Common myeloid progenitor, CD34-positive (primary cell): ENCODE data around the gene RAI14.

Experiments
- CTCF ChIA-PET: fragments of 350-600 bp; sonication (Branson Sonifier 250); formaldehyde crosslinking; loops from one replicate; lab custom pipeline; 2021; ENCODE audit warnings: antibody characterized with exemption; lab: Charles Lee
- POLR2A ChIA-PET: fragments of 350-600 bp; sonication (Branson Sonifier 250); formaldehyde crosslinking; loops from one replicate; lab custom pipeline; 2021; ENCODE audit warnings: antibody characterized with exemption; lab: Charles Lee
- DNase-seq, 3 donors: peaks; one replicate each; pipeline versions ENCODE4 v3.0.0 to v3.0.0-alpha.2; 2013
- H3K27ac ChIP-seq, 2 experiments: 1 replicate in 1 of 2; 2 replicates in 1 of 2; pipeline ENCODE4 v1.7.0; 2013; ENCODE audit warnings: inconsistent platforms in 2 of 2, low read length in 2 of 2, mild to moderate bottlenecking in 2 of 2, low read depth in 1 of 2, moderate library complexity in 1 of 2; ENCODE audit not compliant: severe bottlenecking in 2 of 2, insufficient read depth in 1 of 2, poor library complexity in 1 of 2
- H3K27me3 ChIP-seq, 5 experiments: replicated peaks in 2 of 5; 1 replicate in 3 of 5; 2 replicates in 2 of 5; pipeline versions ENCODE4 v1.6.1 to v1.7.0; 2013; ENCODE audit warnings: low read length in 4 of 5, mild to moderate bottlenecking in 2 of 5, moderate library complexity in 2 of 5, inconsistent platforms in 1 of 5; ENCODE audit not compliant: insufficient read depth in 5 of 5, control insufficient read depth in 4 of 5
- H3K36me3 ChIP-seq, 4 experiments: 1 replicate in 2 of 4; 2 replicates in 2 of 4; pipeline versions ENCODE4 v1.6.1 to v1.7.0; 2013; ENCODE audit warnings: low read length in 3 of 4, control low read depth in 1 of 4, mild to moderate bottlenecking in 1 of 4; ENCODE audit not compliant: control insufficient read depth in 4 of 4, insufficient read depth in 4 of 4
- H3K4me1 ChIP-seq, 4 experiments: 1 replicate in 3 of 4; 2 replicates in 1 of 4; pipeline versions ENCODE4 v1.6.1 to v1.7.1; 2013; ENCODE audit warnings: low read length in 3 of 4, mild to moderate bottlenecking in 3 of 4, control low read depth in 1 of 4, inconsistent platforms in 1 of 4, moderate library complexity in 1 of 4; ENCODE audit not compliant: control insufficient read depth in 4 of 4, insufficient read depth in 4 of 4; ENCODE audit errors: control extremely low read depth in 1 of 4
- H3K4me3 ChIP-seq, 7 experiments: 1 replicate in 4 of 7; 2 replicates in 3 of 7; pipeline versions ENCODE4 v1.5.1 to v1.7.0; 2013; ENCODE audit warnings: mild to moderate bottlenecking in 7 of 7, low read length in 6 of 7, moderate library complexity in 6 of 7, inconsistent platforms in 2 of 7, low read depth in 2 of 7, control low read depth in 1 of 7; ENCODE audit not compliant: insufficient read depth in 4 of 7, control insufficient read depth in 1 of 7; ENCODE audit errors: extremely low read depth in 1 of 7
- H3K9me3 ChIP-seq, 5 experiments: 1 replicate in 4 of 5; 2 replicates in 1 of 5; pipeline versions ENCODE4 v1.6.1 to v1.7.1; 2013; ENCODE audit warnings: low read length in 4 of 5, mild to moderate bottlenecking in 2 of 5, inconsistent platforms in 1 of 5, low read depth in 1 of 5, moderate library complexity in 1 of 5; ENCODE audit not compliant: control insufficient read depth in 4 of 5, insufficient read depth in 2 of 5; ENCODE audit errors: control extremely low read depth in 1 of 5
- WGBS: methylation state at CpG from one replicate; pipeline ENCODE4 v1.1.5; 2013; ENCODE audit not compliant: insufficient coverage; 5-methylcytosine and 5-hydroxymethylcytosine counted together

Gene RAI14

DNA sequence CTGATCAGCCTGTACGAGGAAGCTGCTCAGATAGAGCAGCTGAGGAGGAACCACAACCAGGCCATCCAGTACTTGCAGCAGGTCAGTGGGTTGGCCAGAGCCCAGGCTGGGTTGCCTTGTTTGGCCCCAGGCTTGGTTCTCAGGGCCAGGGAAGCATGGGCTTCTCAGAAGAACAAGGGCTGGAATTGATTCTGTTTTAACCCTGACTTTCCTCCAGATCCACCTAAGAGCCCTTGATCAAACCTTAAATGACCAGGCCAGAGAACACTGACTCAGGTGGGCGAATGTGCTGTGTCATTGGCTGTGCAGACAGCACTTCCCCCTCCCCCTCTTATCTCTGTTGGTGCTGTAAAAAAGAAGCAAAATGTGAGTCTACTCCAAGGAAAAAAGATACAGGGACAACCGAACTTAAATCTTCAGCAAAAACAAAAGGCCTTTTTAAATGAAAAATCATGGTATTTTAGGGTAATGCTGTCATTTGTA, 210.9 kb downstream of the RAI14 start:
- no peaks in the 10 kb centered on the region for H3K9me3 ChIP-seq
- ChIA-PET POLR2A (no interaction called here), CTCF (interaction anchor here (1.3 kb wide), 1 partner anchor 31 kb away, joined by 5 read pairs; no protein-coding TSS in a partner anchor)
- H3K27me3 ChIP-seq: no peaks in the 10 kb centered on the region
- DNase-seq: peak in 2 of 3 donors; percentile 7 to 17
- no peaks in the 10 kb centered on the region for H3K36me3 ChIP-seq
- peak overlapping the region in 1 of 2 experiments; percentile 59 for H3K27ac ChIP-seq
- H3K4me1 ChIP-seq: peaks cover 0 to 52% (median 26%) of the 10 kb centered on the region in 4 experiments
- no peak overlapping the region for H3K4me3 ChIP-seq
- 54% methylated on average over 2 of the region's 3 CpGs for WGBS

DNA sequence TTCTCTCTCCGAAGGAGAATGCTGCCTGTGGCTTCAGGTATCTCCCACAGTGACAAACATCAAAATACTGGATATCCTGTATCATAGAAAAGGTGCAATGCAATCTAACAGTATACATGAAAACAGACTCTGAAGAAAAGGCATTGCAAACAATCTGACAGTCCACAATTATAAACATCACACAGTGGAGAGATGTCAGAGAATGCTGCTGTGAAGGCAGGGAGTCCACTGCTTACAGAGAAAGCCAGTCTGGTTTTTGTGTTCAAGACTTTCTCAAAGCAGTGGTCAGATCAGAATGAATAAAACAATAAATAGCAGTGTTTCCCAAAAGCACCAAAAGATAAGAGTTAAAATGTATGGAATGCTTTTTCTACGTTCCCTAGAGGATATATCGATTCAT, 211.5 kb downstream of the RAI14 start:
- H3K27me3 ChIP-seq: no peaks in the 10 kb centered on the region
- ChIA-PET CTCF (interaction anchor here (1.3 to 1.4 kb wide), 2 partner anchors 27 to 30 kb away, joined by 3 to 5 read pairs; no protein-coding TSS in a partner anchor), POLR2A (no interaction called here)
- peaks cover 0 to 49% (median 26%) of the 10 kb centered on the region in 4 experiments for H3K4me1 ChIP-seq
- no peak overlapping the region for H3K4me3 ChIP-seq
- no peaks in the 10 kb centered on the region for H3K9me3 ChIP-seq
- no CpG with 5 or more reads among the region's 3 CpGs for WGBS
- DNase-seq: no peak
- H3K27ac ChIP-seq: peak overlapping the region in 1 of 2 experiments; percentile 59
- no peaks in the 10 kb centered on the region for H3K36me3 ChIP-seq

DNA sequence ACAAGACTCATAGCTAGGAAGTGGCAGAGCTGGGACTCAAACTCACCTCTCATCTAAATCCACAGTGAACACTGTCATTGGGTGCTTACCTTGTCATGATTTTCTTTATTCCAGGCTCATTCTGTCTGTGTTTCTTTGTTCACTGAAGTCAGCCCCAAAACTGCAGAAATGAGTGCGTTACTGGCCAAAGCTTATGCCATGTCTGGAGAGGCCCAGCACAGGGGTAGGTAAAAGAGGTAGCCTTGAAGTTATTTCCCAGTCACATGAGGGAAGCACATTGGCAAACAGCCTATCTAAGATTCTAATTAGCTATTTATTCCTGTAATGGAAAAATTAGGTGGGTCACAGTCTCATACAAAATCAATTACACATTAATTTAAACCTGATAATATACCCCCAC, 212.7 kb downstream of the RAI14 start:
- Histone ChIP-seq H3K27me3 (no peaks in the 10 kb centered on the region), H3K4me1 (peaks cover 0 to 37% (median 19%) of the 10 kb centered on the region in 4 experiments), H3K36me3 (no peaks in the 10 kb centered on the region), H3K27ac (no peak overlapping the region), H3K4me3 (no peak overlapping the region), H3K9me3 (no peaks in the 10 kb centered on the region)
- CTCF ChIA-PET: interaction anchor here (1.4 kb wide), 1 partner anchor 28 kb away, joined by 3 read pairs; no protein-coding TSS in a partner anchor
- no CpG with 5 or more reads among the region's 1 CpG for WGBS
- POLR2A ChIA-PET: no interaction called here
- no peak for DNase-seq

DNA sequence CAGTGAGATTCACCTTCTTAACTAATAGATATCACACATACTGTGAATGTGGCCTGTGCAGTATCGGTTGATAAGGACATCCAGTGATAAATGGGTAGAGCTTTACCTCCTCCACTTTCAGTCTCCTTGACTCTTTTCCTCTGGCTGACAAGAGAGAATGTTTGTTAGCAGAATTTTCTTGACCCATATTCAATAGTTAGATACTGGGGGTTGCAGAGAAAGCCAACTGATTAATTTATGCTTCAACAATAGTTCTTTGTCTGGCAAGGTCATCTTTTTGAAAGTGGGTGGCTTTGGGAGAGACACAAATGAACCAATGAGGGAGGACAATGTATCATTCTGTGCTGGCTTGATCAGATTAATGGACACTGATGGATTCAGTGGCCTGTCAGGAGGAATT, 213.1 kb downstream of the RAI14 start:
- no CpG with 5 or more reads among the region's 1 CpG for WGBS
- ChIA-PET CTCF (interaction anchor here (1.4 kb wide), 1 partner anchor 28 kb away, joined by 3 read pairs; no protein-coding TSS in a partner anchor), POLR2A (no interaction called here)
- H3K4me1 ChIP-seq: peaks cover 0 to 33% (median 14%) of the 10 kb centered on the region in 4 experiments
- H3K36me3 ChIP-seq: no peaks in the 10 kb centered on the region
- H3K9me3 ChIP-seq: no peaks in the 10 kb centered on the region
- no peaks in the 10 kb centered on the region for H3K27me3 ChIP-seq
- no peak overlapping the region for H3K27ac ChIP-seq
- no peak for DNase-seq
- H3K4me3 ChIP-seq: no peak overlapping the region

DNA sequence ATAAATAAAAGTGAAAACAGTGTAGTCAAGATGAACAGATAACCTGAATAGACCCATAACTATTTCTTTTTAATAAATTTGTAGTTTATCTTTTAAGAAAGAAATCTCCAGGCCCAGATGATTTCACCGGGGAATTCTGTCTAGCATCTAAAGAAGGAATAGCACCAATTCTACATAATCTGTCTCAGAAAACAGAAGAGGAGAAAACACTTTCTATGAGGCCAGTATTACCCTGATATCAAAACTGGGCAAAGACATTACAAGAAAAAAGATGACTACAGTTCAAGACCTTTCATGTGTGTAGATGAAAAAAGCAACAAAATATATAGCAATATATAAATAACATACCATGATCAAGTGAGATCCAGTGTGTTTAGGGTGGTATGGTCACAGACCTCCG, 214.3 kb downstream of the RAI14 start:
- CTCF ChIA-PET: no interaction called here

DNA sequence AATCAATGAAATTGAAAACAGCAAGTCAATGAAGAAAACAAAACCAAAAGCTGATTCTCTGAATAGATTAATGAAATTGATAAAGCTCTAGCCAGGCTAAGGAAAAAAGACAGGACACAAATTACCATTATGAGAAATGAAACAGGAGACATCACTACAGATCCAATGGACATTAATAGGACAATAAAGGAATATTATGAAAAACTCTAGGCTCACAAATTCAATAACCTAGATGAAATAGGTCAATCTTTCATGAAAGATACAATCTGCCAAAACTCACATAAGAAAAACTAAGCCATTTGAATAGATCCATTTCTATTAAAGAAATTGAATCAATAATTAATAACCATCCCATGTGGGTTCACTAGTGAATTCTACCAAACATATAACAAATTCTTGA, 220.1 kb downstream of the RAI14 start:
- Histone ChIP-seq H3K27ac (no peak overlapping the region), H3K27me3 (no peaks in the 10 kb centered on the region), H3K36me3 (no peaks in the 10 kb centered on the region), H3K9me3 (peaks cover 0 to 8% (median 0%) of the 10 kb centered on the region in 5 experiments), H3K4me3 (no peak overlapping the region), H3K4me1 (no peaks in the 10 kb centered on the region)
- CTCF ChIA-PET: no interaction called here
- peak in 1 of 3 donors; percentile 4 for DNase-seq
- POLR2A ChIA-PET: no interaction called here

More for the DNA sequence above, 214.3 kb downstream of the RAI14 start:
- H3K4me3 ChIP-seq: no peak overlapping the region
- H3K27me3 ChIP-seq: no peaks in the 10 kb centered on the region
- H3K9me3 ChIP-seq: no peaks in the 10 kb centered on the region
- POLR2A ChIA-PET: no interaction called here
- H3K27ac ChIP-seq: no peak overlapping the region
- peaks cover 0 to 21% (median 10%) of the 10 kb centered on the region in 4 experiments for H3K4me1 ChIP-seq
- no peak for DNase-seq
- WGBS: no CpG with 5 or more reads among the region's 2 CpGs
- H3K36me3 ChIP-seq: no peaks in the 10 kb centered on the region

DNA sequence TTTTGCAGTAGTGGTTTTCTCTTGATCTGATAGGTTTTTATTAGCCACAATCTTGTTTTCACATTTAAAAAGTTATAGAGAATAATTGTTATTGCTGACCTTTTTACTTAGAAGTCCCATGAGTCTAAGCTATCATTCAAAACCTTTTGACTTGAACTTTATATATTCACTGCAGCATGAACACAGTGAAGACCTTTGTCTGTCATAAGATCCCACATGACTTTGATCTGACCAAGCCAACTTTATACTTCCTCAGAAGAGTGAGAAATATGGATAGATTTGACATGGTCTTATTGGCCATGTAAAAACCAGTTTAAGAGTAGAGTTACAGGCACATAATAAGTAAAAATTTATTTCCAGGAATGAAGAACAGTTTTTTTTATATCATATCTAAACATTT, 225.1 kb downstream of the RAI14 start:
- H3K27me3 ChIP-seq: no peaks in the 10 kb centered on the region
- POLR2A ChIA-PET: no interaction called here
- no peaks in the 10 kb centered on the region for H3K36me3 ChIP-seq
- H3K4me1 ChIP-seq: no peaks in the 10 kb centered on the region
- peaks cover 0 to 4% (median 0%) of the 10 kb centered on the region in 5 experiments for H3K9me3 ChIP-seq
- H3K4me3 ChIP-seq: no peak overlapping the region
- CTCF ChIA-PET: interaction anchor here (1.2 to 2.2 kb wide), 2 partner anchors 12 to 17 kb away, joined by 3 to 7 read pairs; no protein-coding TSS in a partner anchor
- H3K27ac ChIP-seq: no peak overlapping the region
- DNase-seq: no peak
